Mucosa of rectum (tissue), 2 donors: ENCODE measurements around the gene RPL32.

Experiments used
- H3K27ac ChIP-seq, 2 donors: one replicate each; pipeline ENCODE4 v1.7.0; 2013; ENCODE audit warnings: inconsistent platforms in 2 of 2, low read depth in 2 of 2, low read length in 2 of 2
- H3K27me3 ChIP-seq, 2 donors: one replicate each; pipeline ENCODE4 v1.7.0; 2013; ENCODE audit warnings: low read length in 2 of 2; ENCODE audit not compliant: control insufficient read depth in 2 of 2, insufficient read depth in 2 of 2
- H3K36me3 ChIP-seq, 2 donors: one replicate each; pipeline ENCODE4 v1.7.0; 2013; ENCODE audit warnings: low read length in 2 of 2; ENCODE audit not compliant: control insufficient read depth in 2 of 2, insufficient read depth in 2 of 2
- H3K4me1 ChIP-seq, 2 donors: one replicate each; pipeline ENCODE4 v1.7.0; 2013; ENCODE audit warnings: low read length in 2 of 2, mild to moderate bottlenecking in 1 of 2; ENCODE audit not compliant: control insufficient read depth in 2 of 2, insufficient read depth in 2 of 2
- H3K4me3 ChIP-seq, 2 donors: one replicate each; pipeline ENCODE4 v1.7.0; 2013; ENCODE audit warnings: low read length in 2 of 2
- H3K9ac ChIP-seq, 2 donors: one replicate each; pipeline ENCODE4 v1.7.0; 2013; ENCODE audit warnings: low read length in 2 of 2, low read depth in 1 of 2, mild to moderate bottlenecking in 1 of 2
- H3K9me3 ChIP-seq, 2 donors: one replicate each; pipeline ENCODE4 v1.7.0; 2013; ENCODE audit warnings: low read length in 2 of 2; ENCODE audit not compliant: control insufficient read depth in 2 of 2
- donor health status: healthy.
- donor health status: Normal muscosa, but diverticular disease.

RPL32 gene

DNA sequence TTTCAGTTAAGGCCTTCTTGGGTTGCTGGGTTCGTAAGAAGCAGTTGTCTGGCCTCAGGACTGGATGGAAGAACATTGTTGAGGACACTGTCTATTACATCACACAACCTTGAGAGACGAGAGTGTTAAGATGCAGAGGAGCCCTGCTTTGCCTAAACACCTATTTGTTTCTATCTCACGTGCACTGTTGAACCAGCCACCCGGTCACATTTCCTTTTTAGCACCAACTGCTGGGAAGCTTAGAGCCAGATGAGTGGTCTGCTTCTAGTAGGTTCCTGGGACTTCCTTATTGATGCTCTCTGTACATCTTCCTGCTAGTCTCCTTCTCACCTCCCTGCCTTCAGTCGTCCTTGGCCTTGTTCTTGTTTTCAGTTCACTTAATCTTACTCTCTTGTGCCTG, 22.6 kb downstream of the RPL32 start:
- Histone ChIP-seq H3K4me3 (no peak overlapping the region), H3K9me3 (no peaks in the 10 kb centered on the region), H3K9ac (no peak overlapping the region), H3K4me1 (no peaks in the 10 kb centered on the region), H3K36me3 (no peaks in the 10 kb centered on the region), H3K27ac (no peak overlapping the region), H3K27me3 (no peaks in the 10 kb centered on the region)

DNA sequence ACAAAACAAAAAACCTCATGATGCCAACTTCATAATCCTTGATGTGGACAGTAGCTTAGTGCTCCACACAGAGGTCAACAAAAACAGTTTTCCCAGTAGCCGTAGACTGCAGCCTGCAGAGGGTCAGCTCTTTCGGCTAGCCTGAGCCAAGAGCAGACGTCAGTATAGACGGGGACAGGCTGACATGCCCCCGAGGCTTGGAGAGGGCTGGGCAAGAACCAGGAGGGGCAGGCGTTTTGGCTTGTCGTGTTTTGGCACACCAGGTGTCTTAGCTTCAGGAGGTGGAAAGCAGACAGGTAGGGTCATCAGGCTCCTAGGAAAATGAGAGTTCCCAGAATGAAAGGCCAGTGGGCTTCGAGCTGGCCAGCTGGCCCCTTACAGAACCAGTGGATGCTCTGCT, 23.1 kb downstream of the RPL32 start:
- no peaks in the 10 kb centered on the region for H3K36me3 ChIP-seq
- H3K27me3 ChIP-seq = no peaks in the 10 kb centered on the region
- no peak overlapping the region for H3K4me3 ChIP-seq
- no peaks in the 10 kb centered on the region for H3K4me1 ChIP-seq
- H3K9me3 ChIP-seq = no peaks in the 10 kb centered on the region
- H3K9ac ChIP-seq = no peak overlapping the region
- no peak overlapping the region for H3K27ac ChIP-seq

GRCh38 chr3:12817343-12817710, 24.0 kb downstream of the RPL32 start:
- Histone ChIP-seq H3K27me3 (no peaks in the 10 kb centered on the region), H3K9me3 (no peaks in the 10 kb centered on the region), H3K36me3 (no peaks in the 10 kb centered on the region), H3K9ac (no peak overlapping the region), H3K4me3 (no peak overlapping the region), H3K4me1 (no peaks in the 10 kb centered on the region), H3K27ac (no peak overlapping the region)

- Histone ChIP-seq H3K27me3 (no peaks in the 10 kb centered on the region), H3K4me1 (no peaks in the 10 kb centered on the region), H3K36me3 (no peaks in the 10 kb centered on the region), H3K4me3 (no peak overlapping the region), H3K9ac (no peak overlapping the region), H3K9me3 (no peaks in the 10 kb centered on the region), H3K27ac (no peak overlapping the region)
Observed at GRCh38 chr3:12816521-12817342, 24.6 kb downstream of the RPL32 start.

GRCh38 chr3:12815719-12816118, 25.6 kb downstream of the RPL32 start:
- Histone ChIP-seq H3K9ac (no peak overlapping the region), H3K36me3 (no peaks in the 10 kb centered on the region), H3K27ac (no peak overlapping the region), H3K4me1 (no peaks in the 10 kb centered on the region), H3K4me3 (no peak overlapping the region), H3K9me3 (no peaks in the 10 kb centered on the region), H3K27me3 (no peaks in the 10 kb centered on the region)

- no peaks in the 10 kb centered on the region for H3K36me3 ChIP-seq
- H3K4me1 ChIP-seq = no peaks in the 10 kb centered on the region
- no peak overlapping the region for H3K27ac ChIP-seq
- H3K9ac ChIP-seq = no peak overlapping the region
- H3K4me3 ChIP-seq = no peak overlapping the region
- no peaks in the 10 kb centered on the region for H3K27me3 ChIP-seq
- no peaks in the 10 kb centered on the region for H3K9me3 ChIP-seq
Observed at GRCh38 chr3:12815078-12815477, 26.3 kb downstream of the RPL32 start.

DNA sequence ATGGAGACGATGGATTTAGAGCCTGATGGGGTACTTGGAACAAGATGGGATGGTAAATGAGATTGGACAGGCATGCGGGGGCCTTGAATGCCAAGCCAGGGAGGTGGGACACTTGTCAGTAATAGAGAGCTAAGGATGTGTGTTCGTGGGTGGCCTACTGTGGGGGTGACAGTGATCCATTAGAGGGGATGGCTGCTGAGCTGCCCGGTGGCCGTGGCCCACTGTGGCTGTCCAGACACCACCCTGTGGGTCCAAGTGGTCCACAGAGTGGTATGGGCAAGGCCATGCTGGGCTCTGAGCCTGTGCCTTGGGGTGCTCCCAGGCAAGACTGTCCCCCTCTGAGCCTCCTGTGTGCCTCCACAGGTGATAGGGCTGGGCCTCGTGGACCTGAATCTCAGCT, 27.4 kb downstream of the RPL32 start:
- Histone ChIP-seq H3K27me3 (no peaks in the 10 kb centered on the region), H3K36me3 (no peaks in the 10 kb centered on the region), H3K4me1 (peaks cover 2 to 3% of the 10 kb centered on the region in 2 donors), H3K9me3 (no peaks in the 10 kb centered on the region), H3K9ac (no peak overlapping the region), H3K4me3 (no peak overlapping the region), H3K27ac (no peak overlapping the region)

GRCh38 chr3:12812812-12813211, 28.6 kb downstream of the RPL32 start:
- no peaks in the 10 kb centered on the region for H3K27me3 ChIP-seq
- no peaks in the 10 kb centered on the region for H3K9me3 ChIP-seq
- peaks cover 2 to 3% of the 10 kb centered on the region in 2 donors for H3K4me1 ChIP-seq
- no peak overlapping the region for H3K27ac ChIP-seq
- no peak overlapping the region for H3K9ac ChIP-seq
- no peak overlapping the region for H3K4me3 ChIP-seq
- no peaks in the 10 kb centered on the region for H3K36me3 ChIP-seq

- peaks cover 2 to 3% of the 10 kb centered on the region in 2 donors for H3K4me1 ChIP-seq
- H3K36me3 ChIP-seq = no peaks in the 10 kb centered on the region
- no peak overlapping the region for H3K4me3 ChIP-seq
- no peak overlapping the region for H3K27ac ChIP-seq
- no peaks in the 10 kb centered on the region for H3K9me3 ChIP-seq
- no peak overlapping the region for H3K9ac ChIP-seq
- H3K27me3 ChIP-seq = no peaks in the 10 kb centered on the region
Observed at GRCh38 chr3:12810961-12811360, 30.4 kb downstream of the RPL32 start.

DNA sequence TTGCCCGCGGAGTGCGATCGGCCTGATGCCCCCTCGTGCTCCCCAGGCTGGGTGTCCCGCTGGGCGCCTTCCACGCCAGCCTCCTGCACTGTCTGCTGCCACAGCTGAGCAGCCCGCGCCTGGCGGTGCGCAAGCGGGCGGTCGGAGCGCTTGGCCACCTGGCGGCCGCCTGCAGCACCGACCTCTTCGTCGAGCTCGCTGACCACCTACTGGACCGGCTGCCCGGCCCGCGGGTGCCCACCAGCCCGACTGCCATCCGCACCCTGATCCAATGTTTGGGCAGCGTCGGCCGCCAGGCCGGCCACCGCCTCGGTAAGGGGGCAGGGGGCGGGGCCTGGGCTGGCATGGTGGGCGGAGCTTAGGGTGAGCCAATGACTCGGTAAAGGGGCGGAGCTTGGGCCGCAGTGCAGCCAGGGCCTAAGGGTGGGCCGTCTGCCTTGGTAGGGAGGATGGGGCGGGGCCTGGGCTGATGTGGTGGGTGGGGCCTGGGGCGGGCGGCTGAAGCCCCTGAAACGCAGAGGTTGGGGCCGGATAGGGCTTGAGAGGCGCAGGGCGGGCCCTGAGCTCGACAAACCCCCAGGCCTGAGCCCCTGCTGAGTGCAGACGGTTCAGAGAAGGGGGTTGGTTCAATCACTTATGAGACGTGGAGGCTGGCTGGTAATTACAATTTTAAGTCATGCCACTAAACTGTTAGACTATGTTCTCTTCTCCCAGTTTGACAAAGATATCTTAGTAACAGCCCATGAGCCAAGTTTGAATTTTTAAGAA, 31.2 kb downstream of the RPL32 start:
- Histone ChIP-seq H3K9ac (peak overlapping the region; percentile 41 to 64), H3K36me3 (no peaks in the 10 kb centered on the region)

More for the DNA sequence above, 31.2 kb downstream of the RPL32 start:
- no peaks in the 10 kb centered on the region for H3K9me3 ChIP-seq
- H3K27me3 ChIP-seq = no peaks in the 10 kb centered on the region
- peak overlapping the region; percentile 67 to 69 for H3K4me3 ChIP-seq
- peaks cover 2 to 3% of the 10 kb centered on the region in 2 donors for H3K4me1 ChIP-seq
- peak overlapping the region; percentile 17 to 38 for H3K27ac ChIP-seq
